ENCODE results near the gene ATXN10. TPM values are rescaled to one million over a fixed set of nuclear protein-coding genes. Genes with fewer than 3 reads are reported as not detected.

The ATXN10 gene
- total and polyA plus RNA-seq, 2 of the 8 experiments (the other 6 are each of a cell fraction or from before 2014, with no cell fraction given) = 134 to 210 TPM

DNA sequence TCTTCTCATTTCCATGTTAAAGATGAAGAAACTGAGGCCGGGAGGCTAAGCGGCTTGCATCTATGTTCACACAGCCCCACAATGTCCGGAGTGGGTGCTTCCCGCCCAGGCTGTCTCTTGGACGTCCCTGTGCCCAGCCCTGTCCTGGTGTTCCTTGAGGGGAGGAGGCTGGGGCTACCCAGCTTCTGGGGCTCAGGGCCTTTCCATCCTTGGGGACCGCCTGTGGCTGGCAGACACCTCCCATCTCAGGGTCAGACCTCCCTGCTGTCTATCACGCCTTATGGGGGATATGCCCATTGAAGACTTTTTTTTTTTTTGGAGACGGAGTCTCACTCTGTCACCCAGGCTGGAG is 209.9 kb downstream of the ATXN10 start (continued):
- TF ChIP-seq NRF1 (IDR thresholded peaks at IDR 0.05; ENCODE audit: low read depth, low read length) (no peak), KDM4A (IDR thresholded peaks at IDR 0.05; ENCODE audit: low read depth, low read length, severe bottlenecking) (no peak), RFX5 (IDR thresholded peaks at IDR 0.05; ENCODE audit: borderline replicate concordance, low read depth, low read length) (no peak), BACH1 (IDR thresholded peaks at IDR 0.05; ENCODE audit: low read length) (no peak), CREB1 (IDR thresholded peaks at IDR 0.05) (no peak), FOSL1 (IDR thresholded peaks at IDR 0.05; ENCODE audit: insufficient read depth, low read depth, low read length) (no peak)

Measured in H1 (cell line).